Transverse colon (tissue), 4 donors: ENCODE data around the gene GPR78. TPM values are rescaled to one million over a fixed set of nuclear protein-coding genes. Genes with fewer than 3 reads are reported as not detected.

Source experiments
- DNase-seq: peaks from one replicate; pipeline ENCODE4 v3.0.0-alpha.2; 2019
- H3K27ac ChIP-seq, 4 donors: fragments of 200-600 bp; sonication (generic); 2 replicates each; pipeline ENCODE4 v1.5.1; 2016 to 2018; ENCODE audit warnings: inconsistent platforms in 4 of 4
- H3K27me3 ChIP-seq: fragments of 200-600 bp; sonication (generic); 2 replicates; pipeline ENCODE4 v1.5.1; 2017; ENCODE audit warnings: inconsistent platforms
- H3K36me3 ChIP-seq, 4 donors: fragments of 200-600 bp; sonication (generic); 2 replicates each; pipeline ENCODE4 v1.5.1; 2017 to 2019; ENCODE audit warnings: inconsistent platforms in 4 of 4
- H3K4me1 ChIP-seq, 4 donors: fragments of 200-600 bp; sonication (generic); 2 replicates each; pipeline ENCODE4 v1.5.1; 2017 to 2020; ENCODE audit warnings: inconsistent platforms in 4 of 4
- H3K4me3 ChIP-seq, 4 donors: fragments of 200-600 bp; sonication (generic); 1 replicate in 1 of 4; 2 replicates in 3 of 4; pipeline versions ENCODE4 v1.5.1 to v1.6.1; 2017 to 2019; ENCODE audit warnings: inconsistent platforms in 4 of 4
- H3K9me3 ChIP-seq, 2 donors: fragments of 200-600 bp; sonication (generic); 2 replicates each; pipeline ENCODE4 v1.5.1; 2017 to 2019; ENCODE audit warnings: inconsistent platforms in 2 of 2
- CTCF ChIP-seq, 5 experiments: fragments of 200-600 bp in 3 of 5; fragments of 450-650 bp in 2 of 5; sonication (generic) in 3 of 5; IDR thresholded peaks; 1 replicate in 2 of 5; 2 replicates in 3 of 5; pipeline ENCODE4 v1.5.1; 2016 to 2017; ENCODE audit warnings: antibody characterized with exemption in 5 of 5, inconsistent platforms in 3 of 5, mild to moderate bottlenecking in 2 of 5, moderate library complexity in 1 of 5
- EP300 ChIP-seq: sonication (generic); formaldehyde crosslinking; IDR thresholded peaks from one replicate; pipeline ENCODE4 v1.6.1; 2017; ENCODE audit warnings: antibody characterized with exemption, low read depth
- POLR2A ChIP-seq: fragments of 450-650 bp; IDR thresholded peaks from one replicate; pipeline ENCODE4 v1.6.1; 2016; ENCODE audit warnings: antibody characterized with exemption, mild to moderate bottlenecking, moderate library complexity
- POLR2AphosphoS5 ChIP-seq, 3 donors: sonication (generic); formaldehyde crosslinking; IDR thresholded peaks; one replicate each; pipeline ENCODE4 v1.6.1; 2016; ENCODE audit warnings: antibody characterized with exemption in 3 of 3
- WGBS, 2 donors: methylation state at CpG; one replicate each; pipeline ENCODE4 v1.1.5; 2018; ENCODE audit warnings: low coverage in 1 of 2; 5-methylcytosine and 5-hydroxymethylcytosine counted together
- in situ Hi-C, 4 donors: fragments of 200-750 bp; cut with MboI; loops; one replicate each; pipeline versions ENCODE4 v1.15.0 to v1.15.1; 2017; ENCODE audit warnings: low sequenced_read_pairs in 3 of 4, low pct_ligation_motif_present in 1 of 4, low pct_unique_long_range_greater_than_20kb in 1 of 4
- intact Hi-C: fragments of 100-400 bp; cut with DNase I; formaldehyde crosslinking; loops from one replicate; pipeline ENCODE4 v1.15.1; 2023; ENCODE audit warnings: low total_unique reads
- total RNA-seq, 4 donors: library from RNA; depleted of rRNA; stranded (reverse); fragments of >200 nt; gene quantifications; one replicate each; pipeline ENCODE4 v1.1.0, GENCODE V29; 2016

The GPR78 gene
- total RNA-seq, 4 donors from 2014 or later = 0.14 TPM; not detected in 3

- Histone ChIP-seq H3K36me3 (no peaks in the 10 kb centered on the region), H3K27me3 (peaks cover 23% of the 10 kb centered on the region), H3K4me1 (peaks cover 0 to 6% (median 0%) of the 10 kb centered on the region in 4 donors), H3K4me3 (no peak overlapping the region), H3K27ac (no peak overlapping the region), H3K9me3 (no peaks in the 10 kb centered on the region)
- in situ Hi-C loops (no loop called here), intact Hi-C loops (no loop called here)
- TF ChIP-seq EP300 (no peak), CTCF (IDR thresholded peaks at IDR 0.05) (no peak), POLR2A (no peak), POLR2AphosphoS5 (IDR thresholded peaks at IDR 0.05) (no peak)
- WGBS, 2 donors = 56 to 67% methylated on average over 5 to 8 of the region's 8 CpGs
- no peak for DNase-seq
These were observed 30.8 kb downstream of the GPR78 start for GRCh38 chr4:8610858-8611616.

DNA sequence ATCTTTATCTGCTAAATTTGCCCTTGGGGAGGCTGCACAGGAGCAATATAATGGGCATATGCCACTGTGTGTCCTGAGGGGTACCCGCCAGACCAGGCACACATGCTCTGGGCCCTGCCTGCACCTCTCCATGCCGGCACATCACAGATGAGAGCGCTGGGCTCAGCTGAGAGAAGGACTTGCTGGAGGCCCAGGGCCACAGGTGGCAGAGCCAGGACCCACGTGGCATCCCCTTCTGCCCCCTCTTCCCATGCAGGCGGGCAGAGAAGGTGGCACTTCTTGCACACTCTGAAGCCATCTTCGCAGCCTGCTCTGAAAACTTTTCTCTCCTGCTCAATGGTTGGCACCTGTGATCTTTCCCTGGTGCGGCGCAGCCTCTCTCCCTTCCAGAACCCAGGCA, 32.5 kb downstream of the GPR78 start:
- intact Hi-C loops = no loop called here
- in situ Hi-C loops = no loop called here
- DNase-seq = no peak
- Histone ChIP-seq H3K27ac (no peak overlapping the region), H3K4me3 (no peak overlapping the region), H3K4me1 (peaks cover 0 to 2% (median 0%) of the 10 kb centered on the region in 4 donors), H3K9me3 (no peaks in the 10 kb centered on the region), H3K27me3 (peaks cover 7% of the 10 kb centered on the region), H3K36me3 (no peaks in the 10 kb centered on the region)
- 82% methylated on average over 8 of the region's 8 CpGs; no CpG with 5 or more reads in 1 of the 2 donors for WGBS, 2 donors
- TF ChIP-seq POLR2AphosphoS5 (IDR thresholded peaks at IDR 0.05) (no peak), POLR2A (no peak), EP300 (no peak), CTCF (IDR thresholded peaks at IDR 0.05) (no peak)

DNA sequence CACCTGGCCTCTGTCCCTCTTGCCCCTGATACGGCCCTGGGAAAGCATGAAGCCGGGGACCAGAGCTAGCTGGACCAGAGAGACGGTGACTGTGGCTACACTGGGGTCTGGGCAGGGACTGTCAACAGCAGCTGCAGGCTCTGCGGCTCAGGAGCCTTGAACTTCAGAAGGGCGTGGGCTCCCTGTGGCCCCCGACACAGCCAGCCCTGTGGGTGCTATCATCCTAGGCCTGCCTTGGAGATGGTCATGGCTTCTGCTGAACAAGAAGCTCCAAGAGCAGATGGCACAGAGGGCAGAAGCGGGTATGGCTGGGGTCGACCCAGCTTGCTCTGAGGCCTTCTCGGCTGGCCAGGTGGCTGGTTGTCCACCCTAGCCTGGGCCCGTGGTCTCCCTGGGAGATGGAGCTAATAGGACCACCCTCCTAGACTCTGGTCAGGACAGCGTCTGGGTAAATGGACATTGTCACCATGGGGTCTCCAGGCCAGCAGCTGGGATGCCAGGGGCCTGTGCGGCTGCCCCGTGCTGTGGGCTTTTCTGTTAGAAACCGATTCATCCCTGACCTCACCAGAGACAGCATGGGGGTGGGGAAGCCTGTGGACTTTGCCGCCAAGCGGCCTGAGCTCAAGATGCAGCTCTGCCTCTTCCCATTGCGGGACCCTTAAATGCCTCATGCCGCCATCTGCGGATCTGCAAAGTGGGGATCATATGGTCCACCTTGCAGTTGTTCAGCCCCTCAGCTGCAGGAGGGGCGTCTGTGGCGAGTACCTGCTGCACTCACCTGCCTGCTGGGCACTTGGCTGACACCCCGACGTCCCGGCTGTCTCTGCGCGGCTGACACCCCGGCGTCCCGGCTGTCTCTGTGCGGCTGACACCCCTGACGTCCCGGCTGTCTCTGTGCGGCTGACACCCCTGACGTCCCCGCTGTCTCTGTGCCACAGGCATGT, 33.5 kb downstream of the GPR78 start:
- TF ChIP-seq POLR2AphosphoS5 (IDR thresholded peaks at IDR 0.05) (no peak), CTCF (IDR thresholded peaks at IDR 0.05) (no peak), EP300 (no peak), POLR2A (no peak)
- Histone ChIP-seq H3K27me3 (no peaks in the 10 kb centered on the region), H3K36me3 (no peaks in the 10 kb centered on the region), H3K4me1 (no peaks in the 10 kb centered on the region), H3K9me3 (no peaks in the 10 kb centered on the region), H3K27ac (no peak overlapping the region), H3K4me3 (no peak overlapping the region)
- intact Hi-C loops = no loop called here
- in situ Hi-C loops = no loop called here
- no peak for DNase-seq
- WGBS, 2 donors = 89% methylated on average over 35 of the region's 35 CpGs; no CpG with 5 or more reads in 1 of the 2 donors

- TF ChIP-seq CTCF (IDR thresholded peaks at IDR 0.05) (no peak), POLR2A (no peak), EP300 (no peak), POLR2AphosphoS5 (IDR thresholded peaks at IDR 0.05) (no peak)
- Histone ChIP-seq H3K27me3 (no peaks in the 10 kb centered on the region), H3K4me1 (no peaks in the 10 kb centered on the region), H3K9me3 (no peaks in the 10 kb centered on the region), H3K27ac (no peak overlapping the region), H3K4me3 (no peak overlapping the region), H3K36me3 (no peaks in the 10 kb centered on the region)
- 80 to 82% methylated on average over 1 to 22 of the region's 22 CpGs for WGBS, 2 donors
- in situ Hi-C loops (no loop called here), intact Hi-C loops (no loop called here)
- DNase-seq = no peak
These were observed 34.4 kb downstream of the GPR78 start for GRCh38 chr4:8614365-8615193.
